ENCODE data around the gene GBGT1.

Gene GBGT1

DNA sequence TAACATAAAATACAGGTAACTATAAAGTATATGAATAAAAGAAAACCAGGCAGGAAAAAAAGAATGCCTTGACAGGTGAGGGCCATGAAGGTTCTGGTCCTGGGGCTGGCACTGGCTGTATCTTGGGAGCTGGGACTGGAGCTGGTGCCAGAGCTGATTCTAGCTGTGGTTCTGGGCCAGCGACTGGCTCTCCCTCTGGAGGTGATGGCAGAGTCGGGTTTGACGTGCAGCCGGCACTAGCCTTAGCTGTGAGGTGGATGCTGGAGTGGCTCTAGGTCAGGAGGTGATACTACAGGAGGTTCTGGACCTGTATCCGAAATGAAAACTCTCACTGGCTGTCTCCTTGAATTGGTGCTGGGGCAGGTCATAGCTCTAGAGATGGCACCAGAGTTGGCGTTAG is 23.0 kb upstream of the GBGT1 start:
- in situ Hi-C loops (cut with HindIII; ENCODE audit: low sequenced_read_pairs) = no loop called here
- no peak for DNase-seq (ENCODE audit: low read depth, low spot score)
- H3K4me3 ChIP-seq (ENCODE audit: low read depth, low read length) = no peak overlapping the region
- TF ChIP-seq, protein P1, sequence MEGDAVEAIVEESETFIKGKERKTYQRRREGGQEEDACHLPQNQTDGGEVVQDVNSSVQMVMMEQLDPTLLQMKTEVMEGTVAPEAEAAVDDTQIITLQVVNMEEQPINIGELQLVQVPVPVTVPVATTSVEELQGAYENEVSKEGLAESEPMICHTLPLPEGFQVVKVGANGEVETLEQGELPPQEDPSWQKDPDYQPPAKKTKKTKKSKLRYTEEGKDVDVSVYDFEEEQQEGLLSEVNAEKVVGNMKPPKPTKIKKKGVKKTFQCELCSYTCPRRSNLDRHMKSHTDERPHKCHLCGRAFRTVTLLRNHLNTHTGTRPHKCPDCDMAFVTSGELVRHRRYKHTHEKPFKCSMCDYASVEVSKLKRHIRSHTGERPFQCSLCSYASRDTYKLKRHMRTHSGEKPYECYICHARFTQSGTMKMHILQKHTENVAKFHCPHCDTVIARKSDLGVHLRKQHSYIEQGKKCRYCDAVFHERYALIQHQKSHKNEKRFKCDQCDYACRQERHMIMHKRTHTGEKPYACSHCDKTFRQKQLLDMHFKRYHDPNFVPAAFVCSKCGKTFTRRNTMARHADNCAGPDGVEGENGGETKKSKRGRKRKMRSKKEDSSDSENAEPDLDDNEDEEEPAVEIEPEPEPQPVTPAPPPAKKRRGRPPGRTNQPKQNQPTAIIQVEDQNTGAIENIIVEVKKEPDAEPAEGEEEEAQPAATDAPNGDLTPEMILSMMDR (IDR thresholded peaks at IDR 0.05; ENCODE audit: low read depth, low read length) = no peak

- in situ Hi-C loops (cut with HindIII; ENCODE audit: low sequenced_read_pairs) = no loop called here
- H3K4me3 ChIP-seq (ENCODE audit: low read depth, low read length) = no peak overlapping the region
- TF ChIP-seq, protein P1 (IDR thresholded peaks at IDR 0.05; ENCODE audit: low read depth, low read length) = peak; percentile 70
- peak; percentile 73 for DNase-seq (ENCODE audit: low read depth, low spot score)
Observed at GRCh38 chr9:133184971-133185370, 21.3 kb upstream of the GBGT1 start.

- no peak overlapping the region for H3K4me3 ChIP-seq (ENCODE audit: low read depth, low read length)
- in situ Hi-C loops (cut with HindIII; ENCODE audit: low sequenced_read_pairs) = no loop called here
- no peak for DNase-seq (ENCODE audit: low read depth, low spot score)
- TF ChIP-seq, protein P1 (IDR thresholded peaks at IDR 0.05; ENCODE audit: low read depth, low read length) = no peak
Observed at GRCh38 chr9:133182151-133182550, 18.4 kb upstream of the GBGT1 start.

GRCh38 chr9:133181561-133181960 is 17.8 kb upstream of the GBGT1 start:
- in situ Hi-C loops (cut with HindIII; ENCODE audit: low sequenced_read_pairs) = no loop called here
- DNase-seq (ENCODE audit: low read depth, low spot score) = no peak
- H3K4me3 ChIP-seq (ENCODE audit: low read depth, low read length) = no peak overlapping the region
- TF ChIP-seq, protein P1 (IDR thresholded peaks at IDR 0.05; ENCODE audit: low read depth, low read length) = no peak

GRCh38 chr9:133180953-133181352 is 17.2 kb upstream of the GBGT1 start:
- TF ChIP-seq, protein P1 (IDR thresholded peaks at IDR 0.05; ENCODE audit: low read depth, low read length) = no peak
- in situ Hi-C loops (cut with HindIII; ENCODE audit: low sequenced_read_pairs) = no loop called here
- no peak for DNase-seq (ENCODE audit: low read depth, low spot score)

DNA sequence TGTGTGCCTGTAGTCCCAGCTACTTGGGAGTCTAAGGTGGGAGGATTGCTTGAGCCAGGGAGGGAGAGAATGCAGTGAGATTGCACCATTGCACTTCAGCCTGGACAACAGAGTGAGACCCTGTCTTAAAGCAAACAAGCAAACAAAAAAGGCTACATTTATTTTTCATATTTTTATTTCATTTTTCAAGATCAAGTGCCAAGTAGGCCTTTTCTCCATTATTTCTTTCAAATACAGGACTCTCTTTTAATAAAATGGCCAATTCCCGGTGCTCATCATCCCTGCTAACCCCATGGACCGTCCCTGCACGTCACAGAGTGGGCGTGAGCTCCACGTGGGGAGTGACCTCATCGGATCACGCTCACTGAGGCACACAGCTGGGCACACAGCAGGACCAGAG is 9.3 kb upstream of the GBGT1 start:
- no peak for DNase-seq (ENCODE audit: low read depth, low spot score)
- TF ChIP-seq, protein P1 (IDR thresholded peaks at IDR 0.05; ENCODE audit: low read depth, low read length) = no peak
- in situ Hi-C loops (cut with HindIII; ENCODE audit: low sequenced_read_pairs) = no loop called here
- H3K4me3 ChIP-seq (ENCODE audit: low read depth, low read length) = no peak overlapping the region

More at GRCh38 chr9:133180953-133181352, 17.2 kb upstream of the GBGT1 start:
- H3K4me3 ChIP-seq (ENCODE audit: low read depth, low read length) = no peak overlapping the region

All from astrocyte of the spinal cord (primary cell).